Endothelial cell of umbilical vein (primary cell): ENCODE data around the gene F5. TPM values are rescaled to one million over a fixed set of nuclear protein-coding genes. Genes with fewer than 3 reads are reported as not detected.

Experiments used
- BruUV-seq: library from RNA; stranded (reverse); fragments of 400-500 nt; replicated peaks from 2 replicates; lab custom pipeline; 2021; lab: Mats Ljungman, UMichigan
- CTCF ChIA-PET: fragments of 300-600, 350-600 bp; sonication (Branson Sonifier 250); formaldehyde crosslinking; loops from one replicate; lab custom pipeline; 2021; ENCODE audit warnings: antibody characterized with exemption, inconsistent platforms; lab: Charles Lee
- POLR2A ChIA-PET: fragments of 300-600, 350-600 bp; sonication (Branson Sonifier 250); formaldehyde crosslinking; loops from one replicate; lab custom pipeline; 2021; ENCODE audit warnings: antibody characterized with exemption, inconsistent platforms; lab: Charles Lee
- DNase-seq: peaks from one replicate; pipeline ENCODE4 v3.0.0-alpha.2; 2011; ENCODE audit warnings: low read depth, low spot score
- FAIRE-seq: peaks from 2 replicates; lab custom pipeline; 2011; peaks lifted over from hg19 to GRCh38; lab: Jason Lieb, UNC
- H2AFZ ChIP-seq: 2 replicates; pipeline ENCODE4 v1.6.0; 2012; ENCODE audit warnings: low read depth, low read length, control low read depth, inconsistent platforms
- H3K27ac ChIP-seq: 2 replicates; pipeline ENCODE4 v1.5.1; 2011; ENCODE audit warnings: low read depth, mild to moderate bottlenecking, control low read depth, low read length, moderate library complexity; ENCODE audit not compliant: insufficient read depth
- H3K27me3 ChIP-seq, 2 experiments: 2 replicates each; pipeline versions ENCODE4 v1.6.0 to v1.6.1; 2011; ENCODE audit warnings: low read length in 2 of 2, mixed read lengths in 1 of 2; ENCODE audit not compliant: control insufficient read depth in 2 of 2, insufficient read depth in 2 of 2
- H3K36me3 ChIP-seq, 2 experiments: 2 replicates in 1 of 2; 3 replicates in 1 of 2; pipeline ENCODE4 v1.5.1; 2011; ENCODE audit warnings: low read length in 2 of 2, mild to moderate bottlenecking in 1 of 2, moderate library complexity in 1 of 2; ENCODE audit not compliant: control insufficient read depth in 2 of 2, insufficient read depth in 2 of 2; ENCODE audit errors: extremely low read depth in 1 of 2
- H3K4me1 ChIP-seq: 3 replicates; pipeline ENCODE4 v1.5.1; 2011; ENCODE audit warnings: mild to moderate bottlenecking, low read length; ENCODE audit not compliant: control insufficient read depth, insufficient read depth; ENCODE audit errors: extremely low read depth
- H3K4me2 ChIP-seq: 2 replicates; pipeline ENCODE4 v1.6.1; 2011; ENCODE audit warnings: low read length, control low read depth, mixed read lengths; ENCODE audit not compliant: insufficient read depth
- H3K4me3 ChIP-seq, 3 experiments: fragments of 200-600 bp in 1 of 3; sonication (generic), shearing (Covaris generic) in 1 of 3; replicated peaks in 1 of 3; 2 replicates each; pipeline ENCODE4 v1.5.1; 2011 to 2016; ENCODE audit warnings: control low read depth in 3 of 3, low read length in 3 of 3, mild to moderate bottlenecking in 2 of 3, inconsistent platforms in 1 of 3, low read depth in 1 of 3, moderate library complexity in 1 of 3; ENCODE audit not compliant: insufficient read depth in 1 of 3
- H3K79me2 ChIP-seq: 2 replicates; pipeline ENCODE4 v1.6.0; 2012; ENCODE audit warnings: low read length, inconsistent platforms; ENCODE audit not compliant: control insufficient read depth, insufficient read depth
- H3K9ac ChIP-seq: replicated peaks from 2 replicates; pipeline ENCODE3; 2011; ENCODE audit warnings: low read length, control low read depth; ENCODE audit not compliant: insufficient read depth; ENCODE audit errors: extremely low read depth
- H3K9me1 ChIP-seq: replicated peaks from 3 replicates; pipeline ENCODE4 v1.6.0; 2011; ENCODE audit warnings: mild to moderate bottlenecking, low read length; ENCODE audit not compliant: control insufficient read depth, insufficient read depth; ENCODE audit errors: extremely low read depth
- H3K9me3 ChIP-seq: replicated peaks from 2 replicates; pipeline ENCODE4 v1.5.1; 2012; ENCODE audit warnings: low read length, inconsistent platforms; ENCODE audit not compliant: control insufficient read depth, insufficient read depth
- H4K20me1 ChIP-seq: replicated peaks from 2 replicates; pipeline ENCODE3; 2011; ENCODE audit warnings: mild to moderate bottlenecking, low read length; ENCODE audit not compliant: control insufficient read depth, insufficient read depth; ENCODE audit errors: extremely low read depth
- CTCF ChIP-seq, 2 donors: IDR thresholded peaks; 1 replicate in 1 of 2; 2 replicates in 1 of 2; pipeline ENCODE4 v1.5.1; 2011; ENCODE audit warnings: low read length in 2 of 2, mild to moderate bottlenecking in 2 of 2, moderate library complexity in 2 of 2, control low read depth in 1 of 2, inconsistent platforms in 1 of 2, low read depth in 1 of 2; ENCODE audit not compliant: insufficient read depth in 1 of 2; ENCODE audit errors: extremely low read depth in 1 of 2
- EZH2 ChIP-seq: IDR thresholded peaks from 2 replicates; pipeline ENCODE4 v1.6.1; 2012; ENCODE audit warnings: borderline replicate concordance, low read depth, mild to moderate bottlenecking, moderate library complexity, low read length, inconsistent platforms; ENCODE audit not compliant: severe bottlenecking
- FOS ChIP-seq: IDR thresholded peaks from 2 replicates; pipeline ENCODE4 v1.6.1; 2011; ENCODE audit warnings: mild to moderate bottlenecking, low read length, moderate library complexity, borderline replicate concordance; ENCODE audit not compliant: insufficient read depth
- GATA2 ChIP-seq: IDR thresholded peaks from 2 replicates; pipeline ENCODE4 v1.7.0; 2011; ENCODE audit warnings: low read depth, mild to moderate bottlenecking, moderate library complexity, mixed read lengths, low read length; ENCODE audit not compliant: insufficient read length, insufficient read depth
- JUN ChIP-seq: IDR thresholded peaks from 2 replicates; pipeline ENCODE4 v1.6.1; 2011; ENCODE audit warnings: borderline replicate concordance, low read depth; ENCODE audit not compliant: insufficient read length, insufficient read depth
- MAX ChIP-seq: IDR thresholded peaks from 2 replicates; pipeline ENCODE4 v1.6.1; 2011; ENCODE audit not compliant: insufficient read depth, insufficient read length
- MYC ChIP-seq: IDR thresholded peaks from one replicate; pipeline ENCODE4 v1.6.1; 2011; ENCODE audit warnings: mild to moderate bottlenecking, low read depth, low read length
- POLR2A ChIP-seq: IDR thresholded peaks from 2 replicates; pipeline ENCODE4 v1.6.1; 2012; ENCODE audit warnings: low read depth, mild to moderate bottlenecking, control low read depth, low read length
- POLR2AphosphoS5 ChIP-seq: IDR thresholded peaks from 2 replicates; pipeline ENCODE4 v1.6.1; 2012; ENCODE audit warnings: low read depth, mild to moderate bottlenecking, control low read depth, low read length, moderate library complexity; ENCODE audit not compliant: insufficient read depth
- dilution Hi-C: fragments of 300-500 bp; cut with MboI; formaldehyde crosslinking; loops from one replicate; pipeline ENCODE4 v1.15.0; 2019; ENCODE audit warnings: low sequenced_read_pairs; ENCODE audit not compliant: extremely low pct_ligation_motif_present
- intact Hi-C: fragments of 100-400 bp; cut with micrococcal nuclease; formaldehyde crosslinking; loops from one replicate; pipeline ENCODE4 v1.10.0; 2022
- polyA plus RNA-seq, 4 experiments: library from polyadenylated mRNA; depleted of rRNA in 3 of 4; stranded (reverse) in 3 of 4; unstranded in 1 of 4; fragments of >200 nt; gene quantifications; 2 replicates each; pipeline versions ENCODE4 v1.2.1 to v1.2.3, GENCODE V29; 2011 to 2012; ENCODE audit warnings: missing spikeins in 1 of 4
- total RNA-seq: library from RNA; stranded (reverse); gene quantifications from 2 replicates; pipeline ENCODE4 v1.2.3, GENCODE V29; 2021

Gene F5
- total and polyA plus RNA-seq, 2 donors (not counting 3 experiments of a cell fraction or from before 2014, with no cell fraction given) = not detected

GRCh38 chr1:169521226-169521625 is 65.1 kb downstream of the F5 start:
- BruUV-seq = no TSS peak
- H2AFZ ChIP-seq = no peak overlapping the region
- no peak for FAIRE-seq
- H3K9ac ChIP-seq = no peak overlapping the region
- H3K4me3 ChIP-seq = no peak overlapping the region
- no peak for DNase-seq
- no peaks in the 10 kb centered on the region for H3K36me3 ChIP-seq
- H3K79me2 ChIP-seq = no peaks in the 10 kb centered on the region
- H3K9me1 ChIP-seq = no peaks in the 10 kb centered on the region
- dilution Hi-C loops (no loop called here), intact Hi-C loops (no loop called here)
- no peaks in the 10 kb centered on the region for H3K9me3 ChIP-seq
- H3K27me3 ChIP-seq = no peaks in the 10 kb centered on the region
- CTCF ChIA-PET = no interaction called here
- H3K4me1 ChIP-seq = no peaks in the 10 kb centered on the region
- no peak overlapping the region for H3K27ac ChIP-seq
- H4K20me1 ChIP-seq = no peaks in the 10 kb centered on the region
- TF ChIP-seq POLR2AphosphoS5 (no peak), EZH2 (no peak), FOS (no peak), JUN (no peak), POLR2A (no peak), MAX (no peak), GATA2 (no peak), CTCF (IDR thresholded peaks at IDR 0.05; ENCODE audit: extremely low read depth in 1 of 2, insufficient read depth in 1 of 2, low read depth in 1 of 2, low read length in 2 of 2) (no peak), MYC (no peak)
- POLR2A ChIA-PET = no interaction called here
- H3K4me2 ChIP-seq = no peak overlapping the region
